Muscle of leg (tissue), 11 donors: ENCODE results near the gene ATP1A1. TPM values are rescaled to one million over a fixed set of nuclear protein-coding genes. Genes with fewer than 3 reads are reported as not detected.

Experiments
- DNase-seq: peaks from one replicate; pipeline ENCODE4 v3.0.0; 2013
- H3K27ac ChIP-seq: one replicate; pipeline ENCODE4 v1.5.1; 2013; ENCODE audit warnings: mild to moderate bottlenecking, low read length, control low read depth
- H3K27me3 ChIP-seq: one replicate; pipeline ENCODE4 v1.6.1; 2013; ENCODE audit warnings: low read length; ENCODE audit not compliant: control insufficient read depth, insufficient read depth
- H3K36me3 ChIP-seq: one replicate; pipeline ENCODE4 v1.6.1; 2013; ENCODE audit warnings: low read length; ENCODE audit not compliant: control insufficient read depth, insufficient read depth
- H3K4me1 ChIP-seq: one replicate; pipeline ENCODE4 v1.6.1; 2013; ENCODE audit warnings: low read length; ENCODE audit not compliant: control insufficient read depth, insufficient read depth
- H3K4me3 ChIP-seq: one replicate; pipeline ENCODE4 v1.5.1; 2013; ENCODE audit warnings: low read length, control low read depth
- H3K9me3 ChIP-seq: replicated peaks from 2 replicates; pipeline ENCODE4 v1.6.1; 2013; ENCODE audit warnings: low read depth, low read length; ENCODE audit not compliant: control insufficient read depth
- WGBS: methylation state at CpG from one replicate; pipeline ENCODE4 v1.1.5; 2013; ENCODE audit warnings: missing lambda C conversion rate; ENCODE audit not compliant: insufficient coverage; 5-methylcytosine and 5-hydroxymethylcytosine counted together
- polyA plus RNA-seq, 8 donors: library from polyadenylated mRNA; unstranded; fragments of 120-200 nt; gene quantifications; one replicate each; pipeline versions ENCODE4 v1.2.1 to v1.2.3, GENCODE V29; 2013; ENCODE audit warnings: inconsistent platforms in 1 of 8, low replicate concordance in 1 of 8; ENCODE audit not compliant: insufficient read length in 8 of 8, insufficient read depth in 1 of 8
- total RNA-seq: library from RNA; stranded (reverse); fragments of 120-200 nt; gene quantifications from one replicate; pipeline ENCODE4 v1.2.4, GENCODE V29; 2013

ATP1A1 gene
- total and polyA plus RNA-seq, 9 donors: 50.6 to 151 (median 136) TPM

DNA sequence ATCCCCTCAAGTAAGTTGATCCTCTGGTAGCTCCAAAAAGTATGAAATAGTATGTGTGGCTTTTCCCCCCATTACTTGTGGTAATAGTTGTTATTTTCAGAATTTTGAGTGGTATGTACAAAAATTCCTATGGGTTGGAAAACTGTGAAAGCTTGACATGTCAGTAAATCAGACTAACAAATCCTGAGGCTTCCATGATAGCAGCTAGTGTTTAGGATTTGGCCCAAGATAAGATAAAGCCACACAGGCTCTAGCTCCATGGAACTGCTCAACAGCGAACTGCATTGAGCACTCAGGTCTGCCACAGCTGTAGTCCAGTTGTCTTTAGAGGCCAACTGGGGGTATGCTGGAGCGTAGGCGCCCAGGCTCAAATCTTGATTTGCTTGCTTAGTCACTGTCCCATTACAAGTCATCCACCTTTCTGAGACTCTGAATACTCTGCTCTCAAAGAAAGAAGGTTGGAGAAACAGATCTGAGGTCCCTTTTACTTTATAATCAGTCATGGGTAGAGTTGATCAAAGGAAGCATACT, 28.7 kb downstream of the ATP1A1 start:
- H3K36me3 ChIP-seq: peaks cover 99% of the 10 kb centered on the region
- DNase-seq: no peak
- no peaks in the 10 kb centered on the region for H3K27me3 ChIP-seq
- WGBS: 89% methylated on average over 1 of the region's 3 CpGs
- H3K4me3 ChIP-seq: no peak overlapping the region
- H3K4me1 ChIP-seq: peaks cover 2% of the 10 kb centered on the region
- H3K9me3 ChIP-seq: no peaks in the 10 kb centered on the region
- H3K27ac ChIP-seq: no peak overlapping the region

DNA sequence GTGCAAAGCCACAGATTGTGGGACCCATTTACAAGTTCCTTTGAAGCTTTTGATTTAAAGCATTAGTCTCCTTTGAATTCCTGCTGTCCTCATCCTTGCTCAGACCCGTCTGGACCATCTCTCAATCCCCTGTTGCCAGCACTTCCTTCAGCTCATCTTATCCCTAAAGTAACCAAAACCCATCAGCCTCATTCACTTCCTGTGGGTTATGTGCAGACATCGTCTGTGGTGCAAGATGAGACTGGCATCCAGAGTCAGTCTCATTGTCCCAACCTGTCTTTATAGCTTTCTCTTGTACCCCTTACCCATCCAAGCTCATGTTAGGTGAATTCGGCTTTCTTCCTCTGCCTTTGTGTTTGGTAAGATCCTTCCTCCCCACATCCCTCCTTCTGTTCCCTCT, 29.3 kb downstream of the ATP1A1 start:
- H3K36me3 ChIP-seq: peaks cover 99% of the 10 kb centered on the region
- H3K27me3 ChIP-seq: no peaks in the 10 kb centered on the region
- no peak for DNase-seq
- H3K9me3 ChIP-seq: no peaks in the 10 kb centered on the region
- 79% methylated on average over 3 of the region's 3 CpGs for WGBS
- peaks cover 2% of the 10 kb centered on the region for H3K4me1 ChIP-seq
- H3K4me3 ChIP-seq: no peak overlapping the region
- no peak overlapping the region for H3K27ac ChIP-seq

DNA sequence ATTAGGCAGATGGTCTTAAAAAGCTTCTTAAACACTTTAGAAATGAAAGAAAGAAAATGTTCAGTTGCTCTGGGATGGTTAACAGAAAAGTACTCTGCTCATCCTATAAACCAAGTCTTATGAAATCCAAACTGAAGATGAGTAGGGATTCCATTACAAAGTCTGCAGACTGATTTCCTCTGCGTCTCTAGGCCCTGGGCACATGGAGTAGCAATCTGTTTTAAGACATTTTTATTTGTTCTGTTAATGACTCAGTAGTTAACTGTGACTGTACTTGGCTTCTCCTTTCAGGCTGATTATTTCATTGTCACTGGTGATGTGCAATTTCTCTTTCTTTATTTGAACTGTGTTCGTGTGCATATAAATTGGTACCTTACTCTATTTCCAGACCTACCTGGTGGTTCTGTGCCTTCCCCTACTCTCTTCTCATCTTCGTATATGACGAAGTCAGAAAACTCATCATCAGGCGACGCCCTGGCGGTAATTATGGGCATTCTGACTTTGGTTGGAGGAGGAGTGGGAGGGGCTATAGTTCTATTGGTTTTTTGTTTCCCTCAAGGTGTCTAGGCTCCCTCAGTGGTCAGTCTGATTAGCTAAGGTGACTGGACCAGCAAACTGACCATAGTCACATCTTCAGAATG, 30.6 kb downstream of the ATP1A1 start:
- H3K9me3 ChIP-seq: no peaks in the 10 kb centered on the region
- peaks cover 2% of the 10 kb centered on the region for H3K4me1 ChIP-seq
- no peak for DNase-seq
- WGBS: 100% methylated on average over 1 of the region's 7 CpGs
- H3K27ac ChIP-seq: no peak overlapping the region
- no peaks in the 10 kb centered on the region for H3K27me3 ChIP-seq
- no peak overlapping the region for H3K4me3 ChIP-seq
- peaks cover 91% of the 10 kb centered on the region for H3K36me3 ChIP-seq

DNA sequence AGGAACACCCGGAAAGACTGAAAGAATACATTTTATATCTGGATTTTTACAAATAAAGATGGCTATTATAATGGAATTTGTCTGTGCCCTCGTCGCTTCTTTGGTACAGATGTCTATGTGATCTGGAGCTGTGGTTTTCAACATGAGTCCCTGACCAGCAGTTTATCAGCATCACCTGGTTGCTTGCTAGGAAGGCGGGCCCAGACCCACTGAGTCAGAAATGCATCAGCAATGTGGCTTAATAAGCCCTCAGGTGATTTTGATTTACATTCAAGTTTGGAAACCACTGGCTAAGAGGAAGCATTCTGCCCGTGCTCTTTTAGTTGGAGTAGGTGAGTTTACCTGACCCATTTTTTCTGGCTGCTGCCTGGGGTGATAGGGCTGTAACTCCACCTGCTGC, 31.7 kb downstream of the ATP1A1 start:
- H3K27me3 ChIP-seq: no peaks in the 10 kb centered on the region
- 100% methylated on average over 1 of the region's 5 CpGs for WGBS
- peaks cover 84% of the 10 kb centered on the region for H3K36me3 ChIP-seq
- no peak for DNase-seq
- H3K4me1 ChIP-seq: peaks cover 2% of the 10 kb centered on the region
- H3K9me3 ChIP-seq: no peaks in the 10 kb centered on the region
- no peak overlapping the region for H3K27ac ChIP-seq
- H3K4me3 ChIP-seq: no peak overlapping the region

DNA sequence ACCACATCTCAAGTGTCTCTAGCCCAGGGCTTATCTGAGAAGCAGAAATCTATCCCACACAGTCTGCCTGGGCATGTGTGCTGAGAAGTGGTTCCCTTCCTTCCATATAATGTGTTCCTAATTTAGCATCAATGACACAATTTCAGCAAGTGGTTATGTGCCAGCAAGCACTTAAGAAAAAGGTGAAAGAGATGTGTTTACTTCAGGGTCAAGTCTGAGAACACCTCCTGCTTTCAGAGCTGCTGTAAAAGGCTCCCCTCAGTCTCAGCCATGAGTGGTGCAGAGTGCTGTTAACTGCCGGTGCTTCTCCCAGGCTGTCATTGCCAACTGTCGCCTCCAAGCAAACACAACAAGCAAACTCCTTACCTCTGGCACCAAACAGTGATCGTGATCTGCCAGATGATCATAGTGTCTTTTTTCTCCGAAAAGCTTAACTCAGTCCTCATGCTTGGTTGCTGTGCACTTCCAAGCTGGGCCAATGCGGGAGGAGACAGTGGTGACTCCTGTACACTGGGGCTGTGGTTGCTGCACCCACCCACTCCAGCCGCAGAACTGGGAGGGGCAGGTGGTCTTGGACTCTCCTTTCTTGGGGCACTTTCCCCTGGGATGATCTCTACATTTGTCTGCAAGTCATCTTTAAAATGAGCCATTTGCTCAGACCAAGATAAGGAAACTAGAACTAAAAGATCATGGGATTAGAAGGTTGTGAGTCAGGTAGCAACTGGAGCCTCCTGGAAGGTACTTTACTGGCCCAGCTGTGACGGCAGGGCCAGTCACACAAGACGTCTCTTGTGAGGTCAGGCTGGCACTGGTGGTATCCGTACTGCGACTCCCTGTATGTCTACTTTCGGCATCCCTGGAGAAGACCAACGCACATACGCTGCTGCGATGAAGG, 32.4 kb downstream of the ATP1A1 start:
- H3K36me3 ChIP-seq: peaks cover 76% of the 10 kb centered on the region
- H3K4me1 ChIP-seq: no peaks in the 10 kb centered on the region
- no peak for DNase-seq
- no peaks in the 10 kb centered on the region for H3K9me3 ChIP-seq
- H3K27ac ChIP-seq: no peak overlapping the region
- WGBS: 80% methylated on average over 14 of the region's 14 CpGs
- H3K4me3 ChIP-seq: no peak overlapping the region
- H3K27me3 ChIP-seq: no peaks in the 10 kb centered on the region

DNA sequence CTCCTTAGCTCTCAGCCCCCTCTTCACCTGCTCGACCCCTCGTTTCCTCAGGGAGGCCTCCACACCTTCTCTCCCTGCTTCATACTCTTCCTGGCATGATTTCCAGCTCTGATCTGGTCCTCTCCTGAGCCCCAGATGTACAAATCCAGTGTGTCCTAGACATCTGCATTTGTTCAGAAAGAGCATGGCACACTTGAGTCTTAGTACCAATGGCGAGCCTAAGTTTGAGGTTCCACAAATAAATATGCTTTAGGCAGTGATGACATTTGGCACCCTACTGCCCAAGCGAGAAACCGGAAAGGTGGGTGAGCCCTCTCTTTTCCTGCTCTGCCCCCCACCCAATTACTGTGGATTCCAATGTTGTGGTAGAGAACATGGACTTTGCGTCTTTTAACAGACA, 34.0 kb downstream of the ATP1A1 start:
- WGBS: 90% methylated on average over 4 of the region's 6 CpGs
- H3K27ac ChIP-seq: no peak overlapping the region
- peaks cover 60% of the 10 kb centered on the region for H3K36me3 ChIP-seq
- no peaks in the 10 kb centered on the region for H3K9me3 ChIP-seq
- H3K27me3 ChIP-seq: no peaks in the 10 kb centered on the region
- no peak for DNase-seq
- H3K4me1 ChIP-seq: no peaks in the 10 kb centered on the region
- no peak overlapping the region for H3K4me3 ChIP-seq

DNA sequence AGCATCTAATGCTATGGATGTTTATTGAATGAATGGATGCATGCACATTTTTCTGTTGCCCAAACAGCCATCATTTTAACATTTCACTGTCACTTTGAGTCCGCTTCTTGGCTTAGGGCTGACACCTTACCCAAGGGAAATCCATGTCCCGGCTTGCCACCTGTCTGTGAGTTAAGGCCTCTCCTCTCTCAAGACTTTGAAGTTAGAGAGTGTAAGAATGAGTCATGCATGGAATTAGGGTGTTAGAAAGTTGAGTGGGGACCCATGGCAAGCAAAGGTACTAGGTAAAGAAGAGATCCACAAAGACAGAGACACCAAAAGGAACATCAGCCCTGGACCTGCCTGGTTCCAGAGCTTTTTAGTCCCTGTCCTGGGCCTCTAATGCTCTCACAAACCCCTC, 35.1 kb downstream of the ATP1A1 start:
- Histone ChIP-seq H3K36me3 (peaks cover 49% of the 10 kb centered on the region), H3K4me1 (no peaks in the 10 kb centered on the region)
- WGBS: no CpG with 5 or more reads among the region's 2 CpGs

DNA sequence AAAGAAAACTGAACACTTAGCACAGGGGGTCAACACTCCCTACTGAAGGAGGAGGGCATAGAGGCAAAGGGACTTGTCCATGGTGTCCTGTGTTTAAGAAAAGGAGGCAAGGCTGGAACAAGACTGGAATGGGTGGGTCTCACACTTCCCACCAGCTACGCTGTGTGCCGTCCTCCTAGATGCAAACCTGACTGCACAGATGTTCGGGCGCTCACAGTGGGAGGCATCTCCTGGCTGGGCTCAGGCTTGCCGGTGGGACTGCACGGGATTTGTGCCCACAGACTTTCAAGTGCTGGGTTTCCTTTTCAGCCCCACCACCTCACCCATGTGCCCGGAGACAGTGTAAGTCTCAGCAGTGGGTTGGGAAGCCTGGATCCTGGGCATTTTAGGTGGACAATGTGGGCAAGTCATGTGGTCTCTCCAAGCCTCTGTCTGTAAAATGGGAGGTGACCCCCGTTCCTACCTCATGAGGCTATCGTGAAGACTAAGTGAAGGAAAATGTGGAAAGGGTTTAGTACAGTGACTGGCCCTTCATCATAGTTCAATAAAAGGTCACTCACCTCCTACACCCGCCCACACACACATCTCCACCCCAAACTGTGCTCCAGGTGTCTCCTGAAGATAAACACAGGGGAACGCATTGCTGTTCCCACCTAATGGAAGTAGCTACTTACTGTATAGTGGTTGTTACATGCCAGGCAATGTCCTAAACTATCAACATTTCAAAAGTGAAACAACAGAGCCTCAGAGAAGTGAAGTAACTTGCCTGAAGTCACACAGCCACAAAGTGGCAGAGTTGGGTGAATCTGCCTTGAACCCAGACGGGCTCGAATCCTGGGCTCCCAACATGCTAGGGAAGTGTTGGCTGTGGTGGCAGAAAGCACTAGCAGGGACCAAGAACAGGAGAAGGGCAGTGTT, 36.0 kb downstream of the ATP1A1 start:
- Histone ChIP-seq H3K27ac (no peak overlapping the region), H3K36me3 (peaks cover 40% of the 10 kb centered on the region), H3K4me3 (no peak overlapping the region), H3K9me3 (no peaks in the 10 kb centered on the region), H3K27me3 (no peaks in the 10 kb centered on the region), H3K4me1 (no peaks in the 10 kb centered on the region)
- DNase-seq: no peak
- 92% methylated on average over 6 of the region's 13 CpGs for WGBS

More for the DNA sequence above, 35.1 kb downstream of the ATP1A1 start:
- Histone ChIP-seq H3K9me3 (no peaks in the 10 kb centered on the region), H3K27ac (no peak overlapping the region), H3K27me3 (no peaks in the 10 kb centered on the region), H3K4me3 (no peak overlapping the region)
- DNase-seq: no peak

DNA sequence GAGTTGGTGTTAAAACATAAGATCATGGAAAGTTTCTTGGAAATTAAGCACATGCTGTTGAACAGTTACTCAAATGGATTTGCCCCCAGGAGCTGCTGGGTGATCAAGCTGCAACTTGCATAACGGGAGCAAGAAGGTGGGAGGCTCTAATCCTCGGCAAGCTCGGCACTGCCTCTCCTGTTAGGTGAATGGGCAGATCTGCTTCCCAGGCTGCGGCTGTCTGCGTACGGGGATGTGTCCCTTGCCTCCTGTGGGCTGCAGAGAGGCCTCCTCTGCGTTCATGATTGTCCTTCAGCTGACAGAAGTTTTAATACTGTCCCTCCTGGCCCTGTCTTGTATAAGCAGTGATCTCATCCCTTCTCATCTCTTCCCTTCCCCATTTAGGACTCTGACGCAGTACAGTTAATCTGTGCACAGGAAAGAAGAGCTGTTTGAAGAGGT, 36.7 kb downstream of the ATP1A1 start:
- WGBS: 72% methylated on average over 6 of the region's 8 CpGs
- Histone ChIP-seq H3K27ac (no peak overlapping the region), H3K36me3 (peaks cover 33% of the 10 kb centered on the region), H3K27me3 (no peaks in the 10 kb centered on the region), H3K9me3 (no peaks in the 10 kb centered on the region), H3K4me3 (no peak overlapping the region), H3K4me1 (no peaks in the 10 kb centered on the region)
- DNase-seq: no peak
